ELR (cell line): Measurements from ENCODE around the gene SLC50A1.
A peak's percentile ranks its signal among the peaks of the same experiment; 100 is the strongest.
"Not testable (repeated sequence)": the region's sequence is repeated elsewhere in the genome, so short reads cannot be mapped to it uniquely, and the experiment has no call there.

Source experiments
- DNase-seq: peaks from one replicate; pipeline ENCODE4 v3.0.0-alpha.2; 2015; ENCODE audit warnings: low read depth

The SLC50A1 gene

GRCh38 chr1:155116113-155116764, 19.4 kb upstream of the SLC50A1 start:
- no peak for DNase-seq

- DNase-seq = no peak
Measured at GRCh38 chr1:155117610-155118009, 18.0 kb upstream of the SLC50A1 start.

GRCh38 chr1:155118090-155118489, 17.6 kb upstream of the SLC50A1 start:
- DNase-seq = not testable (repeated sequence)

DNA sequence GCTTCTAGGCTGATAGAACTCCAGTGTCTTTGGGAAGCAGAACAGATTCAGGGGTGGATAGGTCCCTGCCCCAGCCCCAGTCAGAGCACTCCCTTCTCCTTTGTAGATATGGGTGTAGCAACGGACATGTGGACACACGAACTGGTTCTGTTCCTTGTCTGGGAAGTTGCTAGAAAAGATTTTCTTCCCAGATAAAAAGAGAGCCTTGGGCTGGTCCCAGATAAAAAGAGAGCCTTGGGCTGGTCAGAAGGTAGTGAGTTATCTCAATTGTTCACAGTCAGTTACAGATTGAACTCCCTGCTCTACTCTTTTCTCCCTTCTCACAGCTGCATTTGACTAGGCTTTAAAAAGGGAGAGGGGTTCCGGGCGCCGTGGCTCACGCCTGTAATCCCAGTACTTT, 15.4 kb upstream of the SLC50A1 start:
- no peak for DNase-seq

DNA sequence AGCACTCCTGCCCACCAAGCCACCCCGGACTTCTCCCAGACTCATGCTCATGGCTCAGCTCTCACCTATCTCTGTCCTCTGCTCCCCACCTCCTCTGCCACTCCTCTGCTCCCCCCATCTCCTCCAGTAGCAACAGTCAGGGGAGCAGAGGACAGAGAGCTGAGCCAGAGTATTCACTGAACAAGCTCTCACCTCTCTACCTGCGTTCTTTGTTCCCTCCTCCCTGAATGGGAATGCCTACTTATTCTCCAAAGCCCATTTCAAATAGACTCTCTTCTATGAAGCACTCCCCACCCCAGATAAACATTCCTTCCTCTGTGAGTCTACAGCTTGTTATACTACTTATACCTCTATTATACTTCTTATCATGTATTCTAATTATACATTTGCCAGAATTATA, 14.4 kb upstream of the SLC50A1 start:
- no peak for DNase-seq

DNA sequence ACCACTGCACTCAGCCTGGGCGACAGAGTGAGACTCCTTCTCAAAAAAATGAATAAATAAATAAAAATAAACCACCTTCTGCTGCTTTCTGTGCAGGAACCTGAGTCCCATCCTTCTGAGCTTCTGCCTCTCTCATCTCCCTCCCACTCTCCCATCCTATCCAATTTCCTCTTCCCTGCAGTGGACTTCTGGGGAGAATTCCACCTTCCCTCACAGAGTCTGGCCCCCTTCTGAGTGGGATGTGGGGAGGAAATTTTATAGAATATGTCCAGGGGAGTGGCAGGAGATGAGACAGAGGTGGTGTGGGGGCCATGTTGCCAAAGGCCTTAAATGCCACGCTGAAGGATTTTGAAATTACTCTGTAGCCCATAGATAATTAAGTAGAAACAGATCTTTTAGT, 13.3 kb upstream of the SLC50A1 start:
- no peak for DNase-seq

DNA sequence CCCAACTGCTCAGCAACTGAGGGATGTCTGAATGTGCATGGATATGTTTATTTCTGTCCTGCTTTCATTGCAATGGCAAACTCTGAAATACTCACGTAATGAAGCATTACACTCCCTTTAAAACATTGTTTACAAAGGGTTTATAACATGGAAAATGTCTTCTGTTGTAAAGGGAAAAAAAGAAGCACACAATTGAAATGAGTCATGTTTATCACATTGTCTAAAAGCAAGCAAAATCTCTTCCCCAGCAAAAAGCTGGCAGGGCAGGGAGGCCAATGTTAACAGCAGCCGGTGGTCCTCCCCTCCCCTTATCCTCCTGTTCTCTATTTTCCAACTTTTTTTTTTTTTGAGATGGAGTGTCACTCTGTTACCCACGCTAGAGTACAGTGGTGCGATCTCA, 11.9 kb upstream of the SLC50A1 start:
- no peak for DNase-seq

- peak; percentile 60 for DNase-seq
Measured at GRCh38 chr1:155124503-155125463, 10.9 kb upstream of the SLC50A1 start.

DNA sequence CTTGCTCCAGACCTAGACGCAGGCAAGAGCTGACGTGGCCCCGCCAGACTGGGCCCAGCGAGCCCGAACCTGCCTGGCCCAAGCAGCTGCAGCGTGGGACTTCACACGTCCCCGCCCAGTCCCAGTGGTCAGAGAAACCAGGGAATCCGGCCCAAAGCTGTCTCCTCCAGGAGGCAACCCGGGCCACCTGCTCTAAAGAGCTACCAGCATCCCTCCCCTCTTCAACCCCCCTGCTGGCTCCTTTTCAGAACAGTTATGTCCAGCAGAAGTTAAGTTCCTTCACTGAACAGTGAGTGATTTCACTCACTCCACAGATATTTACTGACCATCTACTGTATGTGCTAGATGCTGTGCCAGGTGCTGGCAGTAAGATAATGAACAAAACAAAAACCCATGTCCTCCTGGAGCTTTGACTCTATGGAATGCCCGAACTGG, 10.1 kb upstream of the SLC50A1 start:
- DNase-seq = peak; percentile 9

DNA sequence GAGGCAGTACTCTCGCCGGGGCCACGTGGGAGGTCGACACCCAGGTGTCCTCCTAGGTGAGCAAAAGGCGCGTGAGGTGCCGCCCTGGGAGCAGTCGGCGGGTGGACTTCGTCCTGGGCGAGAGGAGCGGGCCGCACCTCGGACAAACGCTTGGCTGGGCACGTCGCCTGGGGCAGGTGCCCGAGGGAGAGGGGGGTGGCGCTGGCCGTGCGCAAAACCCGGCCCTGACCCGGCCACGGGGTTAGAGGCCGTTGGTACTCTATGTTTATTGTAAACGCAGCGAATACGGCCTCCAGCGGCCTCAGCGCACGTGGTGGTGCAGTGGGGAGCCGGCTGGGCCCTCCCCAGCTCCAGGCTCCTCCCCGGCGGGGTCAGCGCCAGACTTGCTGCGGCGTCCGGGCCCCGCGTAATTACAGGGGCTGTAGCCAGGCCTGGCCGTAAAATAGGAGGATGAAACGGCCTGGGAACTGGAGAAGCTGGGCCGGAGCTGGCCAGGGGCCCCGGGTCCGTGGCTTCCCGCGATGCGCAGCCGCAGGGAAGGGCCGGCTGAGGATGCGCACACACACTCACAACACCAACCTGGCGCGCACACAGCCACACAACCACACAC, 9.6 kb upstream of the SLC50A1 start:
- DNase-seq = peak; percentile 14

- DNase-seq = peak; percentile 20
Measured at GRCh38 chr1:155126556-155127104, 9.0 kb upstream of the SLC50A1 start.

GRCh38 chr1:155127105-155127966, 8.3 kb upstream of the SLC50A1 start, which contains the start of gene EFNA1:
TSS of gene EFNA1 (plus strand) at chr1:155127876. CDS start at chr1:155127978, 102 bp downstream.
- peak; percentile 42 for DNase-seq

DNA sequence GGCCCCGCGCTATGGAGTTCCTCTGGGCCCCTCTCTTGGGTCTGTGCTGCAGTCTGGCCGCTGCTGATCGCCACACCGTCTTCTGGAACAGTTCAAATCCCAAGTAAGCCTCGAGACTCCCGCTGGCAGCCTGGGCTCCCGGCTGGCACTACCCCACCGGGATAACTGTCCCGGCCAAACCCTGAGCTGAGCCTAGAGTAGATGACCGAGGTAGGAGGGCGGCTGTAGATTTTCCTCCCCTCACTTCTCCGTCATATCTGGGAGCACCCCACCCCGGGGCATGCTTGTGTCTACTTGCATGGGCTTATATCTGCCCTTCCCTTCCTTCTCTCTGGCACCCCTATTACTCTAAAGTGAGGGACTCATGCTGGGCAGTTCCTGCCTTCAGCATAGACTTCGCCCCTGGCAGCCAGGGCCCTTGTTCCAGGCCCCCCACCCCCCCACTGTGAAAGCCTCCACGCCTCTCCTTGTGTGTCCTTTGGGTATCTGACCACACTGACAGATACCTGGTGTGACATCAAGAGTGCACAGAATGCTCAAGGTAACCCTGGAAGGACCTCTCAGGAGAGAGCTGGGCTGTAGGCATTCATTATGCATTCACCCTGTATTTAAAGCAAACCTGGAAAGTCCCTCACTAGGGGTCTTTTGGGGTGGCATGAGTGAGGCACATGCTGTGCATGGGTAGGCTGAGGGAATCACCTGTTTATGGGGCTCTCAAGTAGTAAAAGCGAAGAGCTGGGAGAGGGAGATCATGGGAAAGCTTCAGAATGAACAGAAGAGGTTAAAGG, 7.5 kb upstream of the SLC50A1 start:
- no peak for DNase-seq

- DNase-seq = no peak
Measured at GRCh38 chr1:155128755-155129473, 6.7 kb upstream of the SLC50A1 start.

- no peak for DNase-seq
Measured at GRCh38 chr1:155130272-155131006, 5.2 kb upstream of the SLC50A1 start.

- DNase-seq = no peak
Measured at GRCh38 chr1:155131285-155131684, 4.4 kb upstream of the SLC50A1 start.

DNA sequence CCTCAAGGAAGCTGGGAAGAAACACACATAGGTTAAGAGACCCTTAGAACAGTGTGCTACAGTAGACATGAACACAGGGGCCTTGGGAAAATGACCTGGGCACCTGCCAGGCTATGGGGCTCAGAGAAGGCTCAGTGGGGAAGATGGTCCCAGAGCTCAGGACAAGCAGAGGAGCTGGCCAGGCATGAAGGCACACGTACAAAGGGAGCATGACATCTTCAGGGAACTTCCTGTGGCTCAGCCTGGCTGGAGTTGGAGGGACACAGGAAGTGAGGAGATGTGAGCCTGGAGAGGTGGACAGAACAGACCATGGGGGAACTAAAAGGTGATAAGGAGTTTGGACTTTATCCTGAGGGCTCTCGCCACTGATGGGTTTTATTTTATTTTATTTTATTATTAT, 3.8 kb upstream of the SLC50A1 start:
- DNase-seq = no peak

DNA sequence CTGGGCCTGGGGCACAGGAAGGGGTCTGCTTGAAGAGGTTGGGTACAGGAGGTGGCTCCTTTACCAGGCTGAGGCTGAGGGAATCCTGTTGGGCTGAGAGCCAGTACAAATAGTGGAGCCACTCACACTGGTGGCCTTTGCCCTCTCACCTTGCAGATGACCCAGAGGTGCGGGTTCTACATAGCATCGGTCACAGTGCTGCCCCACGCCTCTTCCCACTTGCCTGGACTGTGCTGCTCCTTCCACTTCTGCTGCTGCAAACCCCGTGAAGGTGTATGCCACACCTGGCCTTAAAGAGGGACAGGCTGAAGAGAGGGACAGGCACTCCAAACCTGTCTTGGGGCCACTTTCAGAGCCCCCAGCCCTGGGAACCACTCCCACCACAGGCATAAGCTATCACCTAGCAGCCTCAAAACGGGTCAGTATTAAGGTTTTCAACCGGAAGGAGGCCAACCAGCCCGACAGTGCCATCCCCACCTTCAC, 1.8 kb upstream of the SLC50A1 start:
- no peak for DNase-seq

DNA sequence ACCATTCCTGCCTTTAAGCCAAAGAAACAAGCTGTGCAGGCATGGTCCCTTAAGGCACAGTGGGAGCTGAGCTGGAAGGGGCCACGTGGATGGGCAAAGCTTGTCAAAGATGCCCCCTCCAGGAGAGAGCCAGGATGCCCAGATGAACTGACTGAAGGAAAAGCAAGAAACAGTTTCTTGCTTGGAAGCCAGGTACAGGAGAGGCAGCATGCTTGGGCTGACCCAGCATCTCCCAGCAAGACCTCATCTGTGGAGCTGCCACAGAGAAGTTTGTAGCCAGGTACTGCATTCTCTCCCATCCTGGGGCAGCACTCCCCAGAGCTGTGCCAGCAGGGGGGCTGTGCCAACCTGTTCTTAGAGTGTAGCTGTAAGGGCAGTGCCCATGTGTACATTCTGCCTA, 1.3 kb upstream of the SLC50A1 start:
- DNase-seq = no peak
